Mammary epithelial cell (primary cell): ENCODE measurements around the gene TSPAN32.

Experiments
- EZH2 ChIP-seq: IDR thresholded peaks from 2 replicates; pipeline ENCODE4 v1.6.1; 2012; ENCODE audit warnings: low read length, inconsistent platforms, borderline replicate concordance
- TF ChIP-seq, protein P1 (sequence below), 2 donors: IDR thresholded peaks in 1 of 2; conservative IDR thresholded peaks in 1 of 2; 2 replicates each; pipeline ENCODE4 v1.5.1; 2011 to 2012; ENCODE audit warnings: inconsistent platforms in 2 of 2, low read length in 2 of 2, mild to moderate bottlenecking in 2 of 2, control low read depth in 1 of 2, low read depth in 1 of 2; ENCODE audit not compliant: insufficient read depth in 1 of 2; ENCODE audit errors: extremely low read depth in 1 of 2

DNA sequence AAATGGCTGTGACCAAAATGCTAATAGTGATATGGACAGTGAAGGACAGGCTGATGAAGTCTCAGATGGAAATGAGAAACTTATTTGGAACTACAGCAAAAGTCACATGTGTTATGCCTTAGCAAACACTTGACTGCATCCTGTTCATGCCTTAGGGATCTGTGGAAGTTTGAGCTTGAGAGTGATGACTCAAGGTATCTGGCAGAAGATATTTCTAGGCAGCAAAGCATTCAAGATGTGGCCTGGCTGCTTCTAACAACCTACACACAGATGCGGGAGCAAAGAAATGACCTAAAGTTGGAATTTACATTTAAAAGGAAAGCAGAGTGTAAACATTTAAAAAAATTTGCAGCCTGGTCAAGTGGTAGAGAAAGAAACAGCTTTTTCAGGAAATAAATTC lies 47.2 kb downstream of the TSPAN32 start:
- TF ChIP-seq, protein P1, sequence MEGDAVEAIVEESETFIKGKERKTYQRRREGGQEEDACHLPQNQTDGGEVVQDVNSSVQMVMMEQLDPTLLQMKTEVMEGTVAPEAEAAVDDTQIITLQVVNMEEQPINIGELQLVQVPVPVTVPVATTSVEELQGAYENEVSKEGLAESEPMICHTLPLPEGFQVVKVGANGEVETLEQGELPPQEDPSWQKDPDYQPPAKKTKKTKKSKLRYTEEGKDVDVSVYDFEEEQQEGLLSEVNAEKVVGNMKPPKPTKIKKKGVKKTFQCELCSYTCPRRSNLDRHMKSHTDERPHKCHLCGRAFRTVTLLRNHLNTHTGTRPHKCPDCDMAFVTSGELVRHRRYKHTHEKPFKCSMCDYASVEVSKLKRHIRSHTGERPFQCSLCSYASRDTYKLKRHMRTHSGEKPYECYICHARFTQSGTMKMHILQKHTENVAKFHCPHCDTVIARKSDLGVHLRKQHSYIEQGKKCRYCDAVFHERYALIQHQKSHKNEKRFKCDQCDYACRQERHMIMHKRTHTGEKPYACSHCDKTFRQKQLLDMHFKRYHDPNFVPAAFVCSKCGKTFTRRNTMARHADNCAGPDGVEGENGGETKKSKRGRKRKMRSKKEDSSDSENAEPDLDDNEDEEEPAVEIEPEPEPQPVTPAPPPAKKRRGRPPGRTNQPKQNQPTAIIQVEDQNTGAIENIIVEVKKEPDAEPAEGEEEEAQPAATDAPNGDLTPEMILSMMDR (conservative IDR thresholded peaks at IDR 0.05 in 1 of 2, IDR thresholded peaks at IDR 0.05 in 1 of 2; ENCODE audit: extremely low read depth in 1 of 2, insufficient read depth in 1 of 2, low read depth in 1 of 2, low read length in 2 of 2): no peak
- no peak for TF ChIP-seq EZH2
